Activated CD4-positive, alpha-beta T cell treated with anti-CD3 and anti-CD28 coated beads for 4 hours (primary cell): ENCODE measurements around the gene MLST8.
A peak's percentile ranks its signal among the peaks of the same experiment; 100 is the strongest.

Source experiments
- DNase-seq, 2 donors: peaks; one replicate each; pipeline ENCODE4 v3.0.0-alpha.2; 2020

MLST8 gene

GRCh38 chr16:2173916-2174315, 31.3 kb upstream of the MLST8 start:
- no peak for DNase-seq

GRCh38 chr16:2174396-2175131, 30.7 kb upstream of the MLST8 start:
- no peak for DNase-seq

GRCh38 chr16:2175454-2175853, 29.8 kb upstream of the MLST8 start:
- DNase-seq = no peak

- DNase-seq = no peak
Measured at GRCh38 chr16:2176047-2176446, 29.2 kb upstream of the MLST8 start.

- no peak for DNase-seq
Measured at GRCh38 chr16:2177101-2177500, 28.2 kb upstream of the MLST8 start.

GRCh38 chr16:2177561-2177960, 27.7 kb upstream of the MLST8 start:
- DNase-seq = no peak

- DNase-seq = peak in 1 of 2 donors; percentile 17
Measured at GRCh38 chr16:2178321-2179106, 26.7 kb upstream of the MLST8 start.

GRCh38 chr16:2179107-2179501, 26.1 kb upstream of the MLST8 start:
- no peak for DNase-seq

- no peak for DNase-seq
Measured at GRCh38 chr16:2179576-2179975, 25.7 kb upstream of the MLST8 start.

- no peak for DNase-seq
Measured at GRCh38 chr16:2180461-2180860, 24.8 kb upstream of the MLST8 start.

GRCh38 chr16:2180962-2181923, 24.0 kb upstream of the MLST8 start:
- DNase-seq = no peak

- DNase-seq = no peak
Measured at GRCh38 chr16:2181952-2182351, 23.3 kb upstream of the MLST8 start.

GRCh38 chr16:2183671-2184070, 21.6 kb upstream of the MLST8 start:
- DNase-seq = no peak

- DNase-seq = no peak
Measured at GRCh38 chr16:2184346-2184745, 20.9 kb upstream of the MLST8 start.

GRCh38 chr16:2184962-2185361, 20.3 kb upstream of the MLST8 start:
- DNase-seq = no peak

- no peak for DNase-seq
Measured at GRCh38 chr16:2186064-2186463, 19.2 kb upstream of the MLST8 start.

GRCh38 chr16:2186505-2186904, 18.7 kb upstream of the MLST8 start:
- no peak for DNase-seq

- DNase-seq = no peak
Measured at GRCh38 chr16:2187212-2187611, 18.0 kb upstream of the MLST8 start.

GRCh38 chr16:2188395-2188794, 16.9 kb upstream of the MLST8 start:
- DNase-seq = no peak

GRCh38 chr16:2189252-2189893, 15.9 kb upstream of the MLST8 start:
- no peak for DNase-seq

- no peak for DNase-seq
Measured at GRCh38 chr16:2190002-2190658, 15.1 kb upstream of the MLST8 start.
